ENCODE results near the gene CCDC63.
"Not testable (repeated sequence)": the region's sequence is repeated elsewhere in the genome, so short reads cannot be mapped to it uniquely, and the experiment has no call there.

The CCDC63 gene

GRCh38 chr12:110940933-110941332 lies 94.1 kb downstream of the CCDC63 start:
- H3K27ac ChIP-seq: no peak overlapping the region
- no peak for DNase-seq (ENCODE audit: low read depth, low spot score)

- H3K27ac ChIP-seq: no peak overlapping the region
- no peak for DNase-seq (ENCODE audit: low read depth, low spot score)
Measured at GRCh38 chr12:110941391-110941790, 94.6 kb downstream of the CCDC63 start.

DNA sequence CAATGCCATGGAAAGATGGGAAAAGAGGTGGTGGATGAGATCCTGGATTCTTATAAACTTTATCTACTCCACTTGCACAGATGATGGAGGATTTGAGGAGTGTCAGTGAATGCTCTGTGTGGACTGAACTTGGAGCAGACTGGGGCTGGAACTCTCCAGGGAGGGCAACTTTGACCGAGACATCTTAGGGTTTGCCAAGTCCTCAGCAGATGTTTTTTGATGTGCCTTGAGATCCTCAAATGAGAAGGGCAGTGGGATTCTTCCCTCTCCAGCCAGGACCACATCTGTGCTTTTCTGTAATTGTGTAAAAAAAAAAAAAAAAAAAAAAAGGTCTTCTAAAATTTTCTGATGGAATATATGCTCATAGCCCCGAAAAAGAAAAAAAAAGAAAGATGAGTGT lies 96.6 kb downstream of the CCDC63 start:
- no peak overlapping the region for H3K27ac ChIP-seq

DNA sequence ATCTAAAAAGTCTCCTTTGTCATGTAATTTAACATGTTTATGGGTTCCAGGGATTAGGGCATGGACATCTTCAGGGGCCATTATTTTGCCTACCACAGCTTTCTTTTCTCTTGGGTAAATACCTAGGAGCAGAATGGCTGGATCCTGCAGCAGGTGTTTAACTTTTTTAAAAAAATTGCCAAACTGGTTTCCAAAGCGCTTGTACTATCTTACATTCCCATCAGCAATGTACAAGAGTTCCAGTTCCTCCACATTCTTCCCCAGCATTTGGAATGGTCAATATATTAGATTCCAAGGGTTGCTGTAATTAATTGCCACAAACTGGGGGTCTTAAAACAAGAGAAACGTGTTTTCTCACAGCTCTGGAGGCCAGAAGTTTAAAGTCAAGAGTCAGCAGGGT lies 101.3 kb downstream of the CCDC63 start:
- H3K27ac ChIP-seq: no peak overlapping the region
- DNase-seq (ENCODE audit: low read depth, low spot score): no peak

More for the DNA sequence above, 96.6 kb downstream of the CCDC63 start:
- DNase-seq (ENCODE audit: low read depth, low spot score): no peak

DNA sequence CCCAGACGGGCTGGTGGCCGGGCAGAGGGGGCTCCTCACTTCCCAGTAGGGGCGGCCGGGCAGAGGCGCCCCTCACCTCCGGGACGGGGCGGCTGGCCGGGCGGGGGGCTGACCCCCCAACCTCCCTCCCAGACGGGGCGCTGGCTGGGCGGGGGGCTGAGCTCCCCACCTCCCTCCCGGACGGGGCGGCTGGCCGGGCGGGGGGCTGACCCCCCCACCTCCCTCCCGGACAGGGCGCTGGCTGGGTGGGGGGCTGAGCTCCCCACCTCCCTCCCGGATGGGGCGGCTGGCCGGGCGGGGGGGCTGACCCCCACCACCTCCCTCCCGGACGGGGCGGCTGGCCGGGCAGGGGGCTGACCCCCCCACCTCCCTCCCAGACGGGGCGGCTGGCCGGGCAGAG lies 103.7 kb downstream of the CCDC63 start:
- H3K27ac ChIP-seq; DNase-seq (ENCODE audit: low read depth, low spot score): not testable (repeated sequence)

GRCh38 chr12:110950867-110951266 lies 104.1 kb downstream of the CCDC63 start:
- DNase-seq (ENCODE audit: low read depth, low spot score); H3K27ac ChIP-seq: not testable (repeated sequence)

All from epithelial cell of prostate (primary cell).